ENCODE results near the gene PTPN23.

DNA sequence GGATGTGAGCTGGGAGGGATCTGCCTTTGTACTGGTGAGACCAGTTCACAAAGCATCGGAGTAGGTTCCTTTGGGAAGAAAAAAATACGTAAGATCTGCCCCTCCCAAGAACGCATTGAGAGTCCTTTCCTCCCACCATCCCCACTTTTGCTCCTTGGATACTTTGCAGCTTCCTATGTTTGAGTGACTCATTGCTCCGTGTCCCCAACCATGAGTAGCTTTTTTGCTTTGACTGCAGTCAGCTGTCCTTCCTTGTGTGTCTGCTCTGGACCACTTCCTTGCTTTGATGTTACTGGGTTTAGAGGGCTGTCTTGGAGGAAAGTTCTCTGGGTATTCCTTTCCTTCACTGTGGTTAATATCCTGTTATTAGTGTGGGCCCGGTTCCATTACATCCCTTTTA is 43.2 kb upstream of the PTPN23 start:
- TF ChIP-seq, protein P1, sequence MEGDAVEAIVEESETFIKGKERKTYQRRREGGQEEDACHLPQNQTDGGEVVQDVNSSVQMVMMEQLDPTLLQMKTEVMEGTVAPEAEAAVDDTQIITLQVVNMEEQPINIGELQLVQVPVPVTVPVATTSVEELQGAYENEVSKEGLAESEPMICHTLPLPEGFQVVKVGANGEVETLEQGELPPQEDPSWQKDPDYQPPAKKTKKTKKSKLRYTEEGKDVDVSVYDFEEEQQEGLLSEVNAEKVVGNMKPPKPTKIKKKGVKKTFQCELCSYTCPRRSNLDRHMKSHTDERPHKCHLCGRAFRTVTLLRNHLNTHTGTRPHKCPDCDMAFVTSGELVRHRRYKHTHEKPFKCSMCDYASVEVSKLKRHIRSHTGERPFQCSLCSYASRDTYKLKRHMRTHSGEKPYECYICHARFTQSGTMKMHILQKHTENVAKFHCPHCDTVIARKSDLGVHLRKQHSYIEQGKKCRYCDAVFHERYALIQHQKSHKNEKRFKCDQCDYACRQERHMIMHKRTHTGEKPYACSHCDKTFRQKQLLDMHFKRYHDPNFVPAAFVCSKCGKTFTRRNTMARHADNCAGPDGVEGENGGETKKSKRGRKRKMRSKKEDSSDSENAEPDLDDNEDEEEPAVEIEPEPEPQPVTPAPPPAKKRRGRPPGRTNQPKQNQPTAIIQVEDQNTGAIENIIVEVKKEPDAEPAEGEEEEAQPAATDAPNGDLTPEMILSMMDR (IDR thresholded peaks at IDR 0.05): no peak
- no peak for TF ChIP-seq POLR2A (IDR thresholded peaks at IDR 0.05)

Measured in testis (tissue), 2 donors.